CD4-positive, alpha-beta T cell treated with Interleukin-10 for 1 hour (primary cell): ENCODE measurements around the gene LPCAT1.
A peak's percentile ranks its signal among the peaks of the same experiment; 100 is the strongest.
"Not testable (repeated sequence)": the region's sequence is repeated elsewhere in the genome, so short reads cannot be mapped to it uniquely, and the experiment has no call there.

ENCODE experiments used
- DNase-seq: peaks from one replicate; pipeline ENCODE4 v3.0.0-alpha.2; 2020

The LPCAT1 gene

GRCh38 chr5:1523793-1524480, at the start of gene LPCAT1:
Gene LPCAT1 (minus strand): TSS chr5:1523960. CDS start chr5:1523844, 116 bp downstream.
- peak; percentile 78 for DNase-seq

- not testable (repeated sequence) for DNase-seq
These were observed 48.1 kb upstream of the LPCAT1 start for GRCh38 chr5:1571875-1572274.

GRCh38 chr5:1570975-1571374, 47.2 kb upstream of the LPCAT1 start:
- DNase-seq = no peak

GRCh38 chr5:1568201-1568979, 44.6 kb upstream of the LPCAT1 start:
- no peak for DNase-seq

- not testable (repeated sequence) for DNase-seq
These were observed 43.9 kb upstream of the LPCAT1 start for GRCh38 chr5:1567527-1568200.

- no peak for DNase-seq
These were observed 42.3 kb upstream of the LPCAT1 start for GRCh38 chr5:1565737-1566734.

- no peak for DNase-seq
These were observed 41.3 kb upstream of the LPCAT1 start for GRCh38 chr5:1564824-1565736.

- DNase-seq = peak; percentile 19
These were observed 40.5 kb upstream of the LPCAT1 start for GRCh38 chr5:1564182-1564748.

GRCh38 chr5:1563617-1564181, 39.9 kb upstream of the LPCAT1 start:
- no peak for DNase-seq

GRCh38 chr5:1563051-1563461, 39.3 kb upstream of the LPCAT1 start:
- no peak for DNase-seq

GRCh38 chr5:1562599-1562998, 38.8 kb upstream of the LPCAT1 start:
- DNase-seq = no peak

- no peak for DNase-seq
These were observed 37.7 kb upstream of the LPCAT1 start for GRCh38 chr5:1561402-1561929.

GRCh38 chr5:1560499-1560898, 36.7 kb upstream of the LPCAT1 start:
- not testable (repeated sequence) for DNase-seq

GRCh38 chr5:1558944-1559343, 35.2 kb upstream of the LPCAT1 start:
- DNase-seq = no peak

GRCh38 chr5:1557114-1557873, 33.5 kb upstream of the LPCAT1 start:
- DNase-seq = no peak

- no peak for DNase-seq
These were observed 32.3 kb upstream of the LPCAT1 start for GRCh38 chr5:1555808-1556731.

GRCh38 chr5:1555011-1555807, 31.4 kb upstream of the LPCAT1 start:
- no peak for DNase-seq
